ENCODE data around the gene ORMDL3.
"Not testable (repeated sequence)": the region's sequence is repeated elsewhere in the genome, so short reads cannot be mapped to it uniquely, and the experiment has no call there.

DNA sequence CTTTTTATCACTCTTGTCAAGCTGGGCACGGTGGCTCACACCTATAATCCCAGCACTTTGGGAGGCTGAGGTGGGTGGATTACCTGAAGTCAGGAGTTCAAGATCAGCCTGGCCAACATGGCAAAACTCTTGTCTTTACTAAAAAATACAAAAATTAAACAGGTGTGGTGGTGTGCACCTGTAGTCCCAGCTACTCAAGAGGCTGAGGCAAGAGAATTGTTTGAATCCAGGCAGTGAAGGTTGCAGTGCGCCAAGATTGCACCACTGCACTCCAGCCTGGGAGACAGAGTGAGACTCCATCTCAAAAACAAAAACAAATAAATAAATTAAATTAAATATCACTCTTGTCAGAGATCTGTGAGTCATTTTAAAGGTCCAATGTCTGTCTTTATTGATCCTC is 25.4 kb downstream of the ORMDL3 start:
- TF ChIP-seq, protein P1, sequence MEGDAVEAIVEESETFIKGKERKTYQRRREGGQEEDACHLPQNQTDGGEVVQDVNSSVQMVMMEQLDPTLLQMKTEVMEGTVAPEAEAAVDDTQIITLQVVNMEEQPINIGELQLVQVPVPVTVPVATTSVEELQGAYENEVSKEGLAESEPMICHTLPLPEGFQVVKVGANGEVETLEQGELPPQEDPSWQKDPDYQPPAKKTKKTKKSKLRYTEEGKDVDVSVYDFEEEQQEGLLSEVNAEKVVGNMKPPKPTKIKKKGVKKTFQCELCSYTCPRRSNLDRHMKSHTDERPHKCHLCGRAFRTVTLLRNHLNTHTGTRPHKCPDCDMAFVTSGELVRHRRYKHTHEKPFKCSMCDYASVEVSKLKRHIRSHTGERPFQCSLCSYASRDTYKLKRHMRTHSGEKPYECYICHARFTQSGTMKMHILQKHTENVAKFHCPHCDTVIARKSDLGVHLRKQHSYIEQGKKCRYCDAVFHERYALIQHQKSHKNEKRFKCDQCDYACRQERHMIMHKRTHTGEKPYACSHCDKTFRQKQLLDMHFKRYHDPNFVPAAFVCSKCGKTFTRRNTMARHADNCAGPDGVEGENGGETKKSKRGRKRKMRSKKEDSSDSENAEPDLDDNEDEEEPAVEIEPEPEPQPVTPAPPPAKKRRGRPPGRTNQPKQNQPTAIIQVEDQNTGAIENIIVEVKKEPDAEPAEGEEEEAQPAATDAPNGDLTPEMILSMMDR (IDR thresholded peaks at IDR 0.05; ENCODE audit: poor library complexity): not testable (repeated sequence)
- not testable (repeated sequence) for TF ChIP-seq EZH2phosphoT487 (IDR thresholded peaks at IDR 0.05; ENCODE audit: low read depth, severe bottlenecking, unreplicated experiment); EZH2 (IDR thresholded peaks at IDR 0.05; ENCODE audit: borderline replicate concordance)

Measured in hepatocyte (in vitro differentiated cells).